HG03521 (cell line): ENCODE measurements around the gene ADAMTS2.

ENCODE experiments used
- ATAC-seq: cut with Tn5 transposase; IDR thresholded peaks from one replicate; pipeline ENCODE4 v1.9.1; 2021; ENCODE audit warnings: mild to moderate bottlenecking, moderate library complexity; ENCODE audit not compliant: unreplicated experiment

The ADAMTS2 gene

DNA sequence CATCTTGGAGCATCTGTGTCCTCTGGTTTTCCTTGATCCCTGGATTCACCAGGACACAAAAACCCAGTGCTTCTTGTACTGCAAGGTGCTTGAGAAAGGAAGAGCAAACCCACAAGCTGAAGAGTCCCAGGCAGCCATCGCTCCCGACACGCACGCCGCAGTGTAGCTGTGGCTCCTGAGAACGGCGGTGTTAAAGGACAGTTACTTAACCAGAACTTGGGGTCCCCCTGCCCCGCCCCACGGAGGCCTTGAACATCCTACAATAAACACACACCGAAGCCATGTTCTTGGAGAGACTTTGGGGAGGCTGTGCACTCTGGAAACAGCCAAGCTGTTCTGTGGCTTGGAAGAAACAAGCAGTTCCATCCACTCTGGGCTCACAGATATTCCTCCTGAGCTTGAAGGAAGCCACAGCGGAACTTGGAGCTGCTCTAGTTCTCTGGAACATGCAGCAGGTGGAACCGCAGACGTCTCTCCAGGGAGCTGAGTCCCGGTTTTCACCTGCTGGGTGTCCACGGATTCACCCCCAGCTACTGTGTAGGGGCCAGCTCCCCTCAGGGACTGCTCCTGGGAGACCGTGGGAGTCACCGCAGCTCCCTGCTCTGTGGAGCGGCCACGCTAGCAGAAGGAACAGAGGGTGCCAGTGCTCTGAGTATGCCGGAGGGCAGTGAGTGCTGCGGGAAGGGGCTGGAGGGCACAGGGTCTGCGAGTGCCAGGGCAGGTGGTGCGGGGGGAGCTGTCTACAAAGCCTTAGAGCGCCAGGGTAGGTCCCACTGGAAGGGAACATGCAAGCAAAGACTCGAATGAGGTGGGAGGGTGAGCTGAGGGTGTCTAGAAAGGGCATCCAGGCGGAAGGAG, 107.3 kb downstream of the ADAMTS2 start:
- no peak for ATAC-seq

GRCh38 chr5:179235416-179236400, 109.6 kb downstream of the ADAMTS2 start:
- no peak for ATAC-seq

DNA sequence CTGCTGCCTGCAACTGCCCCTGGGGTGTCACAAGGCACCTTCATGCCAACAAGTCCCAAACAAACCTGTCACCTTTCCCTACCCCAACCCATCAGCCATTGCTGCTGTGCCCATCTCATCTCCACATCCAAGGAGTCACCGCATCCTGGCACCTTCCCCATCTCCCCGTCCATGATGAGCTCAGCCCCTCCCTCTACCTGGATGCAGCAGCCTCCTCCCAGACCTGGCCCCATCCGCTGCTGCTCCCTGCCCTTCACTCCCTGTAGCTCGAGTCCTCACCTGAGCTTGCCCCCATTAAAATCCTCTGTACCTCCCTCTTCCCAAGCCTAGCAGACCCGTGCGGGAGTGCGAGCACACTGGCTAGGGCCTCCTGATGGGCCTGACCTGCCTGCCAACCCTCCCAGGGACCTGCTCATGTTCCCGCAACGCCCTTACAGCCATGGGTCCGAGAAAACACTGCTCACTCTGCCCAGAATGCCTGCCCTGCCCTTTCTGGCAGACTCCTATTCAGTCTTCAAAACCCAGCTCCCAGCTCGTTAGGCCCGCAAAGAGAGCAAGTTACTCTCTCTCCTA, 110.6 kb downstream of the ADAMTS2 start:
- no peak for ATAC-seq

GRCh38 chr5:179233909-179234562, 111.2 kb downstream of the ADAMTS2 start:
- ATAC-seq: no peak

GRCh38 chr5:179232091-179232735, 113.0 kb downstream of the ADAMTS2 start:
- no peak for ATAC-seq

DNA sequence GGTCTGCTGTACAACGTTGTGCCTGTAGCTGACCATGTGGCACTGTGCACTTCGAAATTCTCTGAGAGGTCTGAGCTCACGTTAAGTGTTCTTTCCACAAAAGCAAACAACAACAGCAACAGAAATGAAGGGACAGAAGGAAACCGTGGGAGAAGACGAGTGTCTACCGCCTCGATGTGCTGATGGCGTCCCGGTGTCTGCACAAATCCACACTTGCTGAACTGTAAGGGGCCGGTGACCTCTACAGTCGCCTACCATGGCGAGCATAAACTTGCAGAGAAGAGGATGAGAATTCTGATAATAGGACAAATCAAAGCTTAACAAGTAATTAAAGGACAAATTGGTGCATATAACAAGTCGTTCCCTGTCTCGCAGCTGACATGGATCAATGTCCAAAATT, 114.0 kb downstream of the ADAMTS2 start:
- ATAC-seq: no peak

- ATAC-seq: no peak
Observed at GRCh38 chr5:179230061-179230461, 115.2 kb downstream of the ADAMTS2 start.

DNA sequence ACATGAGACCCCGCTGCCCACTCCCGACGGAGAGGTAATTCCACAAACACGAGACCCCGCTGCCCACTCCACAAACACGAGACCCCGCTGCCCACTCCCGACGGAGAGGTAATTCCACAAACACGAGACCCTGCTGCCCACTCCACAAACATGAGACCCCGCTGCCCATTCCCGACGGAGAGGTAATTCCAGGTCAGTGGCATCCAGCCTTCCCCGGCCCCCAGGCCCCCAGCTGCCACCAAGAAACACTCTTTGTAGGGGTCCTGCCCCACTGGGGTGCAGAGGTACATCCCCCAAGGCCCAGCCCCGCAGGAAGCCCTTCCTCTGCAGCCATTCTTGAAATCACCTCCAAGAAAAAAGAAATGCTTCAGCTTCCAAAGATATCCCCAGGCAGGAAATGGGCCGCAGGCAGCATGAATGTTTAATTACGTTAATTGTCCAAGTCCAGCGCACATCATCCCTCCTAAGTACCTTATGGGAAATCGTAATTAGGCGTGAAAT, 115.9 kb downstream of the ADAMTS2 start:
- no peak for ATAC-seq

DNA sequence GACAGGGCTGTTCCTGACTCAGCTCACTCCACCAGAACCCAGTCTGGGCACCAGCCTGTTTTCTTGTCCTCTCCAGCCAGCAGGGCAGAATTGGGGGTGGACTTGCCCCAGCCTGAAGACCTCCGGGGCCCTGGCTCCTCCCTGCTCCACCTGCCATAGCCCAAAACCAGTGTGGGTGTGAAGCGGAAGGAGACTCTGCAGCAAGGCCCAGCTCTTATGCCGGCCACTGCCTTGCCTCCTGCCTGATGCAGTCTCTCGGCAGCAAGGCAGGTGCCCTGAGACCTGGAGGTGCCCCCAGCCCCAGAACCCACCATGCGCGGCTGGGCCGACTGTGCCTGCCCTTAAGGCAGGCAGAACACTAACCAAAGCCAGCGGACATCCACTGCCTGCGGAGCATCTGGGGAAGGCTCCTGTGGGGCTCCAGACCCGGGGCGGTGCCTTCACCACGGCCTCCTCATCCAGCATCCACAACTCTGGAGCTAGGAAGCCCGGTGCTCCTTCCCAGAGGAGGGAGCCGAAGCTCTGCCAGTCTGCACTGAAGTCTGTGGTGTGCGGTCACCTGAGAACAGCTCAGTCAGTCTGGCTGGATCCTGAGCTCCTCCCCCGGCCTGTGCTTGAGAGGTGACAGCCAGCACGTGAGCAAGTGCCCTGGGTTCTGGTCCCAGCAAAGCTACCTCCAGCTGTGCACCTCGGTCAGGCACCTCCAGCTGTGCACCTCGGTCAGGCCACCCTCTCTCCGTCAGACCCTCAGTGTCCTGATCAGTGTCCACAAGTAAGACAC, 116.7 kb downstream of the ADAMTS2 start:
- ATAC-seq: no peak

- no peak for ATAC-seq
Observed at GRCh38 chr5:179227580-179228311, 117.5 kb downstream of the ADAMTS2 start.

- ATAC-seq: no peak
Observed at GRCh38 chr5:179227229-179227579, 118.1 kb downstream of the ADAMTS2 start.

DNA sequence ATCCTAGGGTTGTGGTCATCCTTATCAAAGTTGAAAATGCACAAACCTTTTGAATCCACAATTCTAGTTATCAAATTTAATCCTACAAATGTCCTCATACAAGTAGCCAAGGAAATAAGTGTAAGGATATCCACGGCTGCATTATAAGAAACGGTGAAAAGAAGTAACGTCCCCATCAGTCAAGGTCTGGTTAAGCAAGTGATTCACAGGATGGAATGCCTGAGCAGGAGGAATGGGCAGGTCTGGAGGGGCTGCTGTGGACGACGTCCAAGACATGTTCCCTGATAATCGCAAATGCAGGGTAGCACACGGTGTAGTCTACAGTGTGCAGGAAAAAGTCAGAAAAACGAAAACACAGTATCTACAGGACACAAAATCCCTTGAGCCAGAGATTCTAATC, 118.6 kb downstream of the ADAMTS2 start:
- no peak for ATAC-seq

- no peak for ATAC-seq
Observed at GRCh38 chr5:179225387-179225786, 119.9 kb downstream of the ADAMTS2 start.

GRCh38 chr5:179224741-179225140, 120.5 kb downstream of the ADAMTS2 start:
- ATAC-seq: no peak

GRCh38 chr5:179223961-179224360, 121.3 kb downstream of the ADAMTS2 start:
- no peak for ATAC-seq

- ATAC-seq: no peak
Observed at GRCh38 chr5:179223528-179223927, 121.7 kb downstream of the ADAMTS2 start.

DNA sequence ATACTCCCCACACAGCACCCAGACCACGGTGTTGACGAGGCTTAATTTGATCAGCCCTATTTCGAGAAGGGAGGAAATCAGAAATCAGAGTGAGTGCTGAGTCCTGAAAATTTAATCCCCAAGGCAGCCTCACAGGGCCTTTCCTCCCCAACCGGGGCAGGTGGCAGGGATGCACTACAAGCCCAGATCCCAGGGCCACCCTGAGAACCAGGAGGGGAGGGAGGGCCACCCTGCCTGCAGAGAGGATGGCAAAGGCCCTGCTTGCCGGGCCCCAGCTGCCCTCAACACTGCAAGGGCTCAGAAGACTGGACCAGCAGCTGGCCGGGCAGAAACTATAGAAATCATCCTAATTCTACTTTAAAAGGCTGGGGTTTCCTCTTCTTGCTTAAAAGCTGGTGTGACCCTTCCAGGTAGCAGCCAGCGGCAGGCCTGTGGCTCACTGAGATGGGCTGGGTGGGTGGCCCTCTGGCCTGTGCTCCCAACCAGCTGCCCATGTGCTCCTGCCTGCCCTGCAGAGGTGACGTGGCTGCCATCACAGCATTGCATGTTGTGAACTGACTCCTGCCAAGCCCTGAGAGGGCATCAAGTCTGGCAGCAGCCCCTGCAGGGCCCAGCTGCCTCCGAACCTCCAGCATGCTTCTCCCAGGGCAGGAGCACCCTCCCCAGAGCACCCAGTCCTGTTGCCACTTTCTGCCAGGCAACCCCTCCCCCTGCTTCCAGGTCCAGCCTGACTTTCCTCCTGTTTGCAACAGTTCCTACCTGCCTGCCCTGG, 122.8 kb downstream of the ADAMTS2 start:
- ATAC-seq: no peak

- ATAC-seq: no peak
Observed at GRCh38 chr5:179221877-179222220, 123.4 kb downstream of the ADAMTS2 start.
